GM18520 (cell line): Measurements from ENCODE around the gene SGK1.
"Not testable (repeated sequence)": the region's sequence is repeated elsewhere in the genome, so short reads cannot be mapped to it uniquely, and the experiment has no call there.

ENCODE experiments used
- ATAC-seq: cut with Tn5 transposase; IDR thresholded peaks from one replicate; pipeline ENCODE4 v1.9.1; 2021; ENCODE audit not compliant: unreplicated experiment

Gene SGK1

GRCh38 chr6:134256862-134257261 is 61.0 kb downstream of the SGK1 start:
- ATAC-seq: no peak

- not testable (repeated sequence) for ATAC-seq
Measured at GRCh38 chr6:134255280-134255679, 62.6 kb downstream of the SGK1 start.

GRCh38 chr6:134254118-134254517 is 63.8 kb downstream of the SGK1 start:
- no peak for ATAC-seq

- ATAC-seq: no peak
Measured at GRCh38 chr6:134253681-134254080, 64.2 kb downstream of the SGK1 start.

GRCh38 chr6:134251320-134251719 is 66.6 kb downstream of the SGK1 start:
- no peak for ATAC-seq

- no peak for ATAC-seq
Measured at GRCh38 chr6:134250776-134251175, 67.1 kb downstream of the SGK1 start.

- no peak for ATAC-seq
Measured at GRCh38 chr6:134249759-134250602, 67.9 kb downstream of the SGK1 start.

GRCh38 chr6:134249239-134249758 is 68.6 kb downstream of the SGK1 start:
- ATAC-seq: no peak

GRCh38 chr6:134247844-134248580 is 69.9 kb downstream of the SGK1 start:
- no peak for ATAC-seq

GRCh38 chr6:134247231-134247833 is 70.6 kb downstream of the SGK1 start:
- ATAC-seq: peak; percentile 93

GRCh38 chr6:134245706-134246105 is 72.2 kb downstream of the SGK1 start:
- ATAC-seq: no peak

- no peak for ATAC-seq
Measured at GRCh38 chr6:134245041-134245440, 72.9 kb downstream of the SGK1 start.

- no peak for ATAC-seq
Measured at GRCh38 chr6:134240665-134241431, 77.1 kb downstream of the SGK1 start.

- no peak for ATAC-seq
Measured at GRCh38 chr6:134238960-134239795, 78.7 kb downstream of the SGK1 start.

- no peak for ATAC-seq
Measured at GRCh38 chr6:134238006-134238405, 79.9 kb downstream of the SGK1 start.

GRCh38 chr6:134235937-134236751 is 81.8 kb downstream of the SGK1 start:
- ATAC-seq: peak; percentile 98

GRCh38 chr6:134235334-134235733 is 82.6 kb downstream of the SGK1 start:
- not testable (repeated sequence) for ATAC-seq

GRCh38 chr6:134233180-134233955 is 84.5 kb downstream of the SGK1 start:
- no peak for ATAC-seq
